Hepatocyte (in vitro differentiated cells): Measurements from ENCODE around the gene BLOC1S6.

Experiments used
- EZH2 ChIP-seq: fragments of 200-600 bp; sonication (generic); IDR thresholded peaks from 2 replicates; pipeline ENCODE4 v1.6.1; 2016; ENCODE audit warnings: antibody characterized with exemption, mild to moderate bottlenecking, borderline replicate concordance
- EZH2phosphoT487 ChIP-seq: fragments of 200-600 bp; sonication (generic); IDR thresholded peaks from one replicate; pipeline ENCODE4 v1.6.1; 2018; ENCODE audit warnings: antibody characterized with exemption, mild to moderate bottlenecking, low read depth, moderate library complexity; ENCODE audit not compliant: unreplicated experiment, severe bottlenecking
- TF ChIP-seq, protein P1 (sequence below): fragments of 200-600 bp; sonication (generic); IDR thresholded peaks from 2 replicates; pipeline ENCODE4 v1.5.1; 2016; ENCODE audit warnings: antibody characterized with exemption, mild to moderate bottlenecking; ENCODE audit not compliant: poor library complexity

DNA sequence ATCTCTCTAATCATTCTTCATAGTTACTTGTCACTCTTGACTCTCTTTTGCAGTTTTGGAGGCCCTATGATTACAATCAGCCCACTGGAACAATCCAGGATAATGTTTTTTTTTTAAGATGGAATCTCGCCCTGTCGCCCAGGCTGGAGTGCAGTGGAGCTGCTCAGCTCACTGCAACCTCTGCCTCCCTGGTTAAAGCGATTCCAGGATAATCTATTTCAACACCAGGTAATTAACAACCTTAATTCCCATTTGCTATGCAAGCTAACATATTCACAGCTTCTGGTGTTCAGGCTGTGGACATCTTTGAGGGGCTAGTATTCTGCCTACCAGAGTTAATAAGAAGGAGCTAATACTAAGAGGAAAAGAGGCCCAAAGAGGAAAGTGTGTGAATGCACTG, 1.1 kb upstream of the BLOC1S6 start:
- TF ChIP-seq, protein P1, sequence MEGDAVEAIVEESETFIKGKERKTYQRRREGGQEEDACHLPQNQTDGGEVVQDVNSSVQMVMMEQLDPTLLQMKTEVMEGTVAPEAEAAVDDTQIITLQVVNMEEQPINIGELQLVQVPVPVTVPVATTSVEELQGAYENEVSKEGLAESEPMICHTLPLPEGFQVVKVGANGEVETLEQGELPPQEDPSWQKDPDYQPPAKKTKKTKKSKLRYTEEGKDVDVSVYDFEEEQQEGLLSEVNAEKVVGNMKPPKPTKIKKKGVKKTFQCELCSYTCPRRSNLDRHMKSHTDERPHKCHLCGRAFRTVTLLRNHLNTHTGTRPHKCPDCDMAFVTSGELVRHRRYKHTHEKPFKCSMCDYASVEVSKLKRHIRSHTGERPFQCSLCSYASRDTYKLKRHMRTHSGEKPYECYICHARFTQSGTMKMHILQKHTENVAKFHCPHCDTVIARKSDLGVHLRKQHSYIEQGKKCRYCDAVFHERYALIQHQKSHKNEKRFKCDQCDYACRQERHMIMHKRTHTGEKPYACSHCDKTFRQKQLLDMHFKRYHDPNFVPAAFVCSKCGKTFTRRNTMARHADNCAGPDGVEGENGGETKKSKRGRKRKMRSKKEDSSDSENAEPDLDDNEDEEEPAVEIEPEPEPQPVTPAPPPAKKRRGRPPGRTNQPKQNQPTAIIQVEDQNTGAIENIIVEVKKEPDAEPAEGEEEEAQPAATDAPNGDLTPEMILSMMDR: no peak
- no peak for TF ChIP-seq EZH2phosphoT487
- no peak for TF ChIP-seq EZH2
